Neural cell (in vitro differentiated cells): Measurements from ENCODE around the gene MBTD1. TPM values are rescaled to one million over a fixed set of nuclear protein-coding genes. Genes with fewer than 3 reads are reported as not detected.

Source experiments
- H2AFZ ChIP-seq: fragments of 200-600, 300-800 bp; sonication (generic), shearing (Covaris generic); 2 replicates; pipeline ENCODE4 v1.6.0; 2014; ENCODE audit warnings: low read depth, mild to moderate bottlenecking, antibody characterized with exemption, low read length, moderate library complexity
- H3F3A ChIP-seq: fragments of 200-600 bp; shearing (Covaris generic); 2 replicates; pipeline ENCODE4 v1.6.1; 2016; ENCODE audit warnings: mild to moderate bottlenecking, moderate library complexity, mixed read lengths, antibody characterized with exemption, low read length; ENCODE audit not compliant: insufficient read depth, poor library complexity, severe bottlenecking
- H3K27ac ChIP-seq: fragments of 200-600, 300-800 bp; sonication (generic), shearing (Covaris generic); 2 replicates; pipeline ENCODE4 v1.5.1; 2014; ENCODE audit warnings: mild to moderate bottlenecking, low read length, moderate library complexity
- H3K27me3 ChIP-seq: fragments of 300-800, 200-600 bp; sonication (generic), shearing (Covaris generic); 2 replicates; pipeline ENCODE4 v1.6.0; 2014; ENCODE audit warnings: mild to moderate bottlenecking, low read depth, low read length, moderate library complexity; ENCODE audit not compliant: insufficient read depth
- H3K36me3 ChIP-seq: fragments of 300-800, 200-600 bp; sonication (generic), shearing (Covaris generic); 2 replicates; pipeline ENCODE4 v1.5.1; 2014; ENCODE audit warnings: mild to moderate bottlenecking, antibody characterized with exemption, low read length, moderate library complexity; ENCODE audit not compliant: insufficient read depth
- H3K4me2 ChIP-seq: fragments of 300-800, 200-600 bp; sonication (generic), shearing (Covaris generic); 2 replicates; pipeline ENCODE4 v1.6.0; 2014; ENCODE audit warnings: mild to moderate bottlenecking, low read length
- H3K4me3 ChIP-seq: fragments of 300-800, 200-600 bp; sonication (generic), shearing (Covaris generic); 2 replicates; pipeline ENCODE4 v1.5.1; 2014; ENCODE audit warnings: mild to moderate bottlenecking, low read length, moderate library complexity
- H3K79me2 ChIP-seq: fragments of 200-600 bp; shearing (Covaris generic); replicated peaks from 2 replicates; pipeline ENCODE4 v1.6.0; 2014; ENCODE audit warnings: mild to moderate bottlenecking, low read length, moderate library complexity; ENCODE audit not compliant: insufficient read depth
- H3K9ac ChIP-seq: fragments of 300-800, 200-600 bp; sonication (generic), shearing (Covaris generic); 2 replicates; pipeline ENCODE4 v1.6.1; 2016; ENCODE audit warnings: mild to moderate bottlenecking, low read length, mixed read lengths
- H3K9me2 ChIP-seq: fragments of 200-600 bp; shearing (Covaris generic); 2 replicates; pipeline ENCODE4 v1.6.1; 2016; ENCODE audit warnings: mild to moderate bottlenecking, low read length, mixed read lengths; ENCODE audit not compliant: insufficient read depth
- H3K9me3 ChIP-seq: fragments of 200-600, 300-800 bp; sonication (generic), shearing (Covaris generic); 2 replicates; pipeline ENCODE4 v1.6.1; 2016; ENCODE audit warnings: mild to moderate bottlenecking, mixed run types, low read length, moderate library complexity, mixed read lengths
- H4K20me1 ChIP-seq: fragments of 200-600 bp; shearing (Covaris generic); 2 replicates; pipeline ENCODE4 v1.6.1; 2016; ENCODE audit warnings: mild to moderate bottlenecking, mixed run types; ENCODE audit not compliant: insufficient read depth
- CTCF ChIP-seq: fragments of 450-650 bp; IDR thresholded peaks from 2 replicates; pipeline ENCODE4 v1.5.1; 2014; ENCODE audit warnings: antibody characterized with exemption, mild to moderate bottlenecking, moderate library complexity; ENCODE audit not compliant: poor library complexity, severe bottlenecking
- EP300 ChIP-seq: fragments of 450-650 bp; conservative IDR thresholded peaks from 2 replicates; pipeline ENCODE4 v1.6.1; 2014; ENCODE audit warnings: antibody characterized with exemption, mild to moderate bottlenecking, moderate library complexity; ENCODE audit not compliant: poor library complexity, severe bottlenecking
- EZH2 ChIP-seq: fragments of 200-600, 300-800 bp; shearing (Covaris generic), sonication (generic); IDR thresholded peaks from 2 replicates; pipeline ENCODE4 v1.6.1; 2014; ENCODE audit warnings: antibody characterized with exemption, low read length, borderline replicate concordance, mild to moderate bottlenecking; ENCODE audit not compliant: insufficient read depth, poor library complexity, severe bottlenecking
- MXI1 ChIP-seq: fragments of 450-650 bp; conservative IDR thresholded peaks from 2 replicates; pipeline ENCODE4 v1.6.1; 2014; ENCODE audit warnings: antibody characterized with exemption, mild to moderate bottlenecking; ENCODE audit not compliant: poor library complexity, severe bottlenecking
- POLR2AphosphoS5 ChIP-seq: IDR thresholded peaks from 2 replicates; pipeline ENCODE4 v1.6.1; 2012
- RAD21 ChIP-seq: fragments of 450-650 bp; conservative IDR thresholded peaks from 2 replicates; pipeline ENCODE4 v1.6.1; 2014; ENCODE audit warnings: antibody characterized with exemption, mild to moderate bottlenecking, moderate library complexity
- REST ChIP-seq: IDR thresholded peaks from 2 replicates; pipeline ENCODE4 v1.6.1; 2012; ENCODE audit warnings: borderline replicate concordance
- SMC3 ChIP-seq: fragments of 450-650 bp; conservative IDR thresholded peaks from 2 replicates; pipeline ENCODE4 v1.6.1; 2014; ENCODE audit warnings: antibody characterized with exemption, mild to moderate bottlenecking, moderate library complexity; ENCODE audit not compliant: poor library complexity
- TAF1 ChIP-seq: IDR thresholded peaks from 2 replicates; pipeline ENCODE4 v1.6.1; 2012; ENCODE audit warnings: low read depth
- polyA plus RNA-seq: library from polyadenylated mRNA; depleted of rRNA; stranded (reverse); fragments of >200 nt; gene quantifications from 2 replicates; pipeline ENCODE4 v1.2.3, GENCODE V29; 2014

Gene MBTD1
- polyA plus RNA-seq, 1 donor from 2014 or later = 70.0 TPM

GRCh38 chr17:51299859-51300258 is 40.0 kb upstream of the MBTD1 start:
- Histone ChIP-seq H3K4me3 (no peak overlapping the region), H3K9ac (no peak overlapping the region), H3K27me3 (no peaks in the 10 kb centered on the region), H3F3A (no peaks in the 10 kb centered on the region), H3K79me2 (no peaks in the 10 kb centered on the region), H2AFZ (no peak overlapping the region), H4K20me1 (no peaks in the 10 kb centered on the region), H3K4me2 (no peak overlapping the region), H3K36me3 (no peaks in the 10 kb centered on the region), H3K9me3 (no peaks in the 10 kb centered on the region), H3K9me2 (no peaks in the 10 kb centered on the region), H3K27ac (no peak overlapping the region)
- TF ChIP-seq EP300 (no peak), REST (no peak), EZH2 (no peak), RAD21 (no peak)

GRCh38 chr17:51298508-51299371 is 38.9 kb upstream of the MBTD1 start:
- no peak overlapping the region for H3K9ac ChIP-seq
- H3K4me2 ChIP-seq = no peak overlapping the region
- no peak overlapping the region for H3K27ac ChIP-seq

More at GRCh38 chr17:51298508-51299371, 38.9 kb upstream of the MBTD1 start:
- Histone ChIP-seq H3K36me3 (no peaks in the 10 kb centered on the region), H3K9me2 (no peaks in the 10 kb centered on the region), H3K9me3 (no peaks in the 10 kb centered on the region), H3K4me3 (no peak overlapping the region), H3F3A (no peaks in the 10 kb centered on the region), H3K27me3 (no peaks in the 10 kb centered on the region), H2AFZ (no peak overlapping the region), H3K79me2 (no peaks in the 10 kb centered on the region), H4K20me1 (no peaks in the 10 kb centered on the region)
- TF ChIP-seq TAF1 = no peak
- peak; percentile 87 for TF ChIP-seq CTCF
- TF ChIP-seq EZH2 = no peak
- no peak for TF ChIP-seq MXI1
- no peak for TF ChIP-seq POLR2AphosphoS5
- TF ChIP-seq RAD21 = peak; percentile 87
- TF ChIP-seq SMC3 = peak; percentile 79
- TF ChIP-seq EP300 = no peak
- TF ChIP-seq REST = no peak
